ENCODE results near the gene QSER1.
"Not testable (repeated sequence)": the region's sequence is repeated elsewhere in the genome, so short reads cannot be mapped to it uniquely, and the experiment has no call there.

QSER1 gene

GRCh38 chr11:32920570-32920969, 28.0 kb downstream of the QSER1 start:
- H3K4me3 ChIP-seq (ENCODE audit: low read depth, low read length), result no peak overlapping the region
- TF ChIP-seq, protein P1, sequence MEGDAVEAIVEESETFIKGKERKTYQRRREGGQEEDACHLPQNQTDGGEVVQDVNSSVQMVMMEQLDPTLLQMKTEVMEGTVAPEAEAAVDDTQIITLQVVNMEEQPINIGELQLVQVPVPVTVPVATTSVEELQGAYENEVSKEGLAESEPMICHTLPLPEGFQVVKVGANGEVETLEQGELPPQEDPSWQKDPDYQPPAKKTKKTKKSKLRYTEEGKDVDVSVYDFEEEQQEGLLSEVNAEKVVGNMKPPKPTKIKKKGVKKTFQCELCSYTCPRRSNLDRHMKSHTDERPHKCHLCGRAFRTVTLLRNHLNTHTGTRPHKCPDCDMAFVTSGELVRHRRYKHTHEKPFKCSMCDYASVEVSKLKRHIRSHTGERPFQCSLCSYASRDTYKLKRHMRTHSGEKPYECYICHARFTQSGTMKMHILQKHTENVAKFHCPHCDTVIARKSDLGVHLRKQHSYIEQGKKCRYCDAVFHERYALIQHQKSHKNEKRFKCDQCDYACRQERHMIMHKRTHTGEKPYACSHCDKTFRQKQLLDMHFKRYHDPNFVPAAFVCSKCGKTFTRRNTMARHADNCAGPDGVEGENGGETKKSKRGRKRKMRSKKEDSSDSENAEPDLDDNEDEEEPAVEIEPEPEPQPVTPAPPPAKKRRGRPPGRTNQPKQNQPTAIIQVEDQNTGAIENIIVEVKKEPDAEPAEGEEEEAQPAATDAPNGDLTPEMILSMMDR (IDR thresholded peaks at IDR 0.05), result no peak
- no peak overlapping the region for H2AFZ ChIP-seq
- H3K36me3 ChIP-seq (ENCODE audit: control insufficient read depth, insufficient read depth, low read length), result no peaks in the 10 kb centered on the region
- peaks cover 12% of the 10 kb centered on the region for H3K79me2 ChIP-seq
- peaks cover 2% of the 10 kb centered on the region for H3K4me1 ChIP-seq
- H3K27ac ChIP-seq, result no peak overlapping the region
- no peak overlapping the region for H3K9ac ChIP-seq
- H3K9me3 ChIP-seq (ENCODE audit: control insufficient read depth, low read length), result no peaks in the 10 kb centered on the region
- no peak overlapping the region for H3K4me2 ChIP-seq (ENCODE audit: low read length)
- no peaks in the 10 kb centered on the region for H3K27me3 ChIP-seq (ENCODE audit: control insufficient read depth, insufficient read depth, low read length)

DNA sequence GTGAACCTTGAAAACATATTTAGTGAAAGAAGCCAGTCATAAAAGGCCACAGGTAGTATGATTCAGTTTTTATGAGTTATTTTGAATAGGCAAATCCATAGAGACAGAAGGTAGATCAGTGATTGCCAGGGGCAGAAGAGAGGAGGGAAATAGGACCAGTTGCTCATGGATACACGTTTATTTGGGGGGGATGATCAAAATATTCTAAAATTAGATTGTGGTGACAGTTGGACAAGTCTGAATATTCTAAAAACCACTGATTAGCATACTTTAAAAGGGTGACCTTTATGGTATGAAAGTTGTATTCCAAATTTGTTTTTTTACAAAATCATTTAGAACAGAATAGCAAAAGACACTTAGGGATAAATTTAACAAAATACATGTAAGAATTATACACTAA, 28.6 kb downstream of the QSER1 start:
- H3K36me3 ChIP-seq (ENCODE audit: control insufficient read depth, insufficient read depth, low read length), result no peaks in the 10 kb centered on the region
- H3K4me3 ChIP-seq (ENCODE audit: low read depth, low read length), result no peak overlapping the region
- TF ChIP-seq, protein P1 (IDR thresholded peaks at IDR 0.05), result no peak
- H3K4me2 ChIP-seq (ENCODE audit: low read length), result no peak overlapping the region
- H3K9ac ChIP-seq, result no peak overlapping the region
- H3K79me2 ChIP-seq, result peaks cover 11% of the 10 kb centered on the region
- peaks cover 2% of the 10 kb centered on the region for H3K4me1 ChIP-seq
- H2AFZ ChIP-seq, result no peak overlapping the region
- no peaks in the 10 kb centered on the region for H3K27me3 ChIP-seq (ENCODE audit: control insufficient read depth, insufficient read depth, low read length)
- no peaks in the 10 kb centered on the region for H3K9me3 ChIP-seq (ENCODE audit: control insufficient read depth, low read length)
- no peak overlapping the region for H3K27ac ChIP-seq

GRCh38 chr11:32931606-32932005, 39.0 kb downstream of the QSER1 start:
- Histone ChIP-seq H2AFZ (no peak overlapping the region), H3K36me3 (ENCODE audit: control insufficient read depth, insufficient read depth, low read length) (no peaks in the 10 kb centered on the region), H3K9me3 (ENCODE audit: control insufficient read depth, low read length) (no peaks in the 10 kb centered on the region), H3K27ac (no peak overlapping the region), H3K4me2 (ENCODE audit: low read length) (no peak overlapping the region), H3K4me1 (peaks cover 2% of the 10 kb centered on the region), H3K9ac (no peak overlapping the region), H3K4me3 (ENCODE audit: low read depth, low read length) (no peak overlapping the region), H3K79me2 (peaks cover under 1% of the 10 kb centered on the region), H3K27me3 (ENCODE audit: control insufficient read depth, insufficient read depth, low read length) (no peaks in the 10 kb centered on the region)
- TF ChIP-seq, protein P1 (IDR thresholded peaks at IDR 0.05), result no peak

- Histone ChIP-seq H3K4me3 (ENCODE audit: low read depth, low read length) (no peak overlapping the region), H3K4me1 (peaks cover 2% of the 10 kb centered on the region), H3K27me3 (ENCODE audit: control insufficient read depth, insufficient read depth, low read length) (no peaks in the 10 kb centered on the region), H3K9ac (no peak overlapping the region), H3K4me2 (ENCODE audit: low read length) (no peak overlapping the region), H3K9me3 (ENCODE audit: control insufficient read depth, low read length) (no peaks in the 10 kb centered on the region), H2AFZ (no peak overlapping the region), H3K79me2 (peaks cover 4% of the 10 kb centered on the region), H3K27ac (no peak overlapping the region), H3K36me3 (ENCODE audit: control insufficient read depth, insufficient read depth, low read length) (no peaks in the 10 kb centered on the region)
- TF ChIP-seq, protein P1 (IDR thresholded peaks at IDR 0.05), result no peak
These were observed 39.6 kb downstream of the QSER1 start for GRCh38 chr11:32932196-32932595.

- no peak overlapping the region for H3K27ac ChIP-seq
- no peak overlapping the region for H2AFZ ChIP-seq
- no peaks in the 10 kb centered on the region for H3K27me3 ChIP-seq (ENCODE audit: control insufficient read depth, insufficient read depth, low read length)
- no peaks in the 10 kb centered on the region for H3K36me3 ChIP-seq (ENCODE audit: control insufficient read depth, insufficient read depth, low read length)
- H3K9me3 ChIP-seq (ENCODE audit: control insufficient read depth, low read length), result no peaks in the 10 kb centered on the region
- H3K79me2 ChIP-seq, result peaks cover 4% of the 10 kb centered on the region
- H3K4me2 ChIP-seq (ENCODE audit: low read length), result no peak overlapping the region
- H3K4me3 ChIP-seq (ENCODE audit: low read depth, low read length), result no peak overlapping the region
- no peak overlapping the region for H3K9ac ChIP-seq
- TF ChIP-seq, protein P1 (IDR thresholded peaks at IDR 0.05), result no peak
- H3K4me1 ChIP-seq, result peaks cover 2% of the 10 kb centered on the region
These were observed 42.9 kb downstream of the QSER1 start for GRCh38 chr11:32935462-32936029.

GRCh38 chr11:32936178-32936577, 43.6 kb downstream of the QSER1 start:
- not testable (repeated sequence) for H3K36me3 ChIP-seq (ENCODE audit: control insufficient read depth, insufficient read depth, low read length); H3K4me3 ChIP-seq (ENCODE audit: low read depth, low read length); H3K9me3 ChIP-seq (ENCODE audit: control insufficient read depth, low read length); H3K27me3 ChIP-seq (ENCODE audit: control insufficient read depth, insufficient read depth, low read length); H3K9ac ChIP-seq; H3K4me2 ChIP-seq (ENCODE audit: low read length); H3K27ac ChIP-seq; H2AFZ ChIP-seq; H3K79me2 ChIP-seq; H3K4me1 ChIP-seq

DNA sequence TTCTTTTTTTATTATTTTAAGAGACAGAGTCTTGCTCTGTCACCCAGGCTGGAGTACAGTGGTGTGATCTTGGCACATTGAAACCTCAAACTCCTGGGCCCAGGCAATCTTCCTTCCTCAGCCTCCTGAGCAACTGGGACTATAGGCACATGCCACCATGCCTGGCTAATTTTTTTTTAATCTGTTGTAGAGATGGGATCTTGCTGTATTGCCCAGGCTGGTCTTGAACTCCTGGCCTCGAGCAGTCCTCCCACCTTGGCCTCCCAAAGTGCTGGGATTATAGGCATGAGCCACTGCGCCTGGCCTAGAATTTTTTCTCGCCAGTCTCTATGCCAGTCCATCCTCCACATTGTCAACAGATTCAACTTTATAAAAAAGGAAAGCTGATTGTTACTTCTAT, 44.7 kb downstream of the QSER1 start:
- not testable (repeated sequence) for H3K36me3 ChIP-seq (ENCODE audit: control insufficient read depth, insufficient read depth, low read length); H3K4me1 ChIP-seq; H3K9ac ChIP-seq; H3K4me2 ChIP-seq (ENCODE audit: low read length); H3K4me3 ChIP-seq (ENCODE audit: low read depth, low read length); H3K79me2 ChIP-seq; H3K9me3 ChIP-seq (ENCODE audit: control insufficient read depth, low read length); H3K27me3 ChIP-seq (ENCODE audit: control insufficient read depth, insufficient read depth, low read length); H3K27ac ChIP-seq; H2AFZ ChIP-seq
